Activated CD4-positive, alpha-beta T cell treated with anti-CD3 and anti-CD28 coated beads, Interleukin-2, amount 50 U/mL, for 1 hour (primary cell): ENCODE data around the gene MACO1.
"Not testable (repeated sequence)": the region's sequence is repeated elsewhere in the genome, so short reads cannot be mapped to it uniquely, and the experiment has no call there.

ENCODE experiments used
- DNase-seq: peaks from one replicate; pipeline ENCODE4 v3.0.0-alpha.2; 2020

Gene MACO1, protein sequence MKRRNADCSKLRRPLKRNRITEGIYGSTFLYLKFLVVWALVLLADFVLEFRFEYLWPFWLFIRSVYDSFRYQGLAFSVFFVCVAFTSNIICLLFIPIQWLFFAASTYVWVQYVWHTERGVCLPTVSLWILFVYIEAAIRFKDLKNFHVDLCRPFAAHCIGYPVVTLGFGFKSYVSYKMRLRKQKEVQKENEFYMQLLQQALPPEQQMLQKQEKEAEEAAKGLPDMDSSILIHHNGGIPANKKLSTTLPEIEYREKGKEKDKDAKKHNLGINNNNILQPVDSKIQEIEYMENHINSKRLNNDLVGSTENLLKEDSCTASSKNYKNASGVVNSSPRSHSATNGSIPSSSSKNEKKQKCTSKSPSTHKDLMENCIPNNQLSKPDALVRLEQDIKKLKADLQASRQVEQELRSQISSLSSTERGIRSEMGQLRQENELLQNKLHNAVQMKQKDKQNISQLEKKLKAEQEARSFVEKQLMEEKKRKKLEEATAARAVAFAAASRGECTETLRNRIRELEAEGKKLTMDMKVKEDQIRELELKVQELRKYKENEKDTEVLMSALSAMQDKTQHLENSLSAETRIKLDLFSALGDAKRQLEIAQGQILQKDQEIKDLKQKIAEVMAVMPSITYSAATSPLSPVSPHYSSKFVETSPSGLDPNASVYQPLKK

DNA sequence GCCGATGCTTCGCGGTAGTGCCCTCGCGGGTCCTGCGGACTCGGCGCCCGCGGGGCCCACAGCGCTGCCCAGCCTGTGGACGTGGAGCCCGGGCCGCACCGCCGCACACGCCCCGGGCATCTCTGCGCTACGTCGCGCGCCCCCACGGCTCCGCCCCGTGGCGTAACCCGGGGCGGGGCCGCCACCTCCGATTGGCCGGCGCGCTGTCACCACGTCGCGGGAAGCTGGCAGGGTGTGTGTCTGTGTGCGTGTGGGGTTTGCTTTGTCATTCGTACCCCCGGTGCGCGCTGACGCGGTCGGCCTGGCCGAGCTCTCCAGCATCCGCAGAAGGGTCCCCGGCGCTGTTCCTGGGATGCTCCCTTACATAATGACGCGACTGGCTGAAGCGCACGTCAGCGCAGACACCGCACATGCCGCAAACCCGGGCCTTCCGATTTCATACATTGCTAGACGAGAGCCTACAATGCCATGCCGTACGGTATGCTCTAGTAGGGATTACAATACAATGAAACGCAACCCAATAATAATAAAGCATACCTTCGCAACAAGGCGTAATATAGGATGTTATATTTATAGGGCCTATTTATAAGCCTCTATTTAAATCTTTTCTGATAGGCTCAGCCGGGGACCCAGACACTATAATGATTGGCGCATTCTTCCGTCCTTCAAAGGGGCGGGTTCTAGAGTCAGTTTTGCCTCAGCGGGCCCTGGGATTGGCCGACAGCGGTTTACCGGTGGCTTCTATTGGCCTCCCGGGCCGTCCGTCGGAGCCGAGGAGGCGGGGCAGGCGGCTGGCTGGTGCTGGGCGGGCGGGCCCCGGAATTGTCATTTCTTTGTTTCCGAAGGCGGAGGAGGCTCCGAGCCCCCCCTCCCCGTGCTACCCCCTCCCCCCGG lies at the start of gene MACO1:
TSS of gene MACO1 (plus strand) at position 825 of the 894 bp plus-strand sequence. CDS start 202 bp downstream, outside the sequence.
- DNase-seq: peak; percentile 96

DNA sequence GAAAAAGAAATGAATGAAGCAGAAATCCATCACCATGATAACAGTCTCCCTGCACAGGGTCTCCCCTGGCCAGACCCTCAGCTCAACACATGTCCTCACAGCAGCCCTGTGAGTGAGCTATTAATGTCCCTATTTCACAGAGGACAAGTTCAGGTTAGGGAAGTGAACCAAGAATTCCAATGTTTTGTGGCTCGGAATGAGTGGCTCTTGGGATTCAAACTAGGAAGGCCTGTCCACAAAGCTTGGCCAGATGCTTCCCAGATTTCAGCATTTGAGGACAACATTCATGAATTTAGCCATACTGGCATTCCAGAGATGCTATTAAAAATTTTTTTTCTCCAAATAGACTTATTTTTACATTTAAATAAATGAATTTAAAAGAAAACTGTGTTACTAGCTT lies 48.2 kb upstream of the MACO1 start:
- DNase-seq: not testable (repeated sequence)

DNA sequence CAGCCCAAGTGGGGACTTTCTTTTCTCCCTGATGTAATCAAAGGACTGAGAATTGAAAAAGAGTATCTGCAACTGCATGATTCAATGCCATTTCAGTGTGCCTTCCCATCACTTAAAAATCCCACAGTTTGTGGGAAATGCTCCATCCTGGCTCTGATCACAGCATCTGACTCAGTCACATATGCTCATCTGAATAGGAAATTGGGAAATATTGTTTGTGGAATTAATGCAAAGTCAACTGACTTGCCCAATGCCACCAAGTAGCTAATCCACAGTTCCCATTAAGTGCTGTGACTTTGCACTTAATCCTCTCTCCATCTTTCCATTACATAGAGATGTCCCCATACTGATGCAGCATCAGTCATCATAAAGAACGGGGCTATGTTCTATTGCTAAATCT lies 47.6 kb upstream of the MACO1 start:
- DNase-seq: not testable (repeated sequence)

DNA sequence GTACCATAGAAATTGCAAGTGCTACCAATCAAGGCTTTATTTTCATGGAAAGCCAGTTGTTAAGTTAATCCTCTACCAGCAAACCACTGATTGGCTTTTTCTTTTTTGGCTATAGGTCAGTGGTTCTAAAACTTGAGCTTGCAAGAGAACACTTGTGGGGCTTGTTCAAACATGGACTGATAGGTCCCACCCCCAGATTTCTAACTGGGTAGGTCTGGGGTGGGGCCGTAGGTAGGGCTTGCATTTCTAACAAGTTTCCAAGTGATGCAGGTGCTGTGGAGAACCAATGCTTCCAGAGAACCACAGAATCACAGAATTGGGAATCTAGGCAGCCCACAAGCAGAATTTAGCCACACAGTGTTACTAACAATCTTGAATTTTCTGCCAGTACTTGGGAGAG lies 46.8 kb upstream of the MACO1 start:
- DNase-seq: not testable (repeated sequence)

DNA sequence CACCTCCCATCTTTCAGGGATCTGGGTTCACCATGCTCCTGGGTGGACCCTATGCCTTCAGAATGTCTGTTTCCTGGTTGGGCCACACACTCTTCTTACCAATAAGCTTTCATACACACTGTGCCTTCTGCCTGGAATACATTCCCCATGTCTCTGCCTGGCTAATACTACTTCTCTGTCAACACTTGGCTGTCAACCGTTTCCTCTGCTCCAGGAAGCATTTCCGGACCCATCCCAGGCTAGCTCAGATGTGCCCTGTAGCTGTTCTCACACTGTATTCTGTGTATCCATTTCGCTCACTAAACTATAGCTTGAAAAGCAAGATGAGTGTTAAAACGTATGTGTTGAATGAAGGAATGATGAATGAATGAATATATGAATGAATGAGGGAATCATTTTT lies 43.6 kb upstream of the MACO1 start:
- not testable (repeated sequence) for DNase-seq

DNA sequence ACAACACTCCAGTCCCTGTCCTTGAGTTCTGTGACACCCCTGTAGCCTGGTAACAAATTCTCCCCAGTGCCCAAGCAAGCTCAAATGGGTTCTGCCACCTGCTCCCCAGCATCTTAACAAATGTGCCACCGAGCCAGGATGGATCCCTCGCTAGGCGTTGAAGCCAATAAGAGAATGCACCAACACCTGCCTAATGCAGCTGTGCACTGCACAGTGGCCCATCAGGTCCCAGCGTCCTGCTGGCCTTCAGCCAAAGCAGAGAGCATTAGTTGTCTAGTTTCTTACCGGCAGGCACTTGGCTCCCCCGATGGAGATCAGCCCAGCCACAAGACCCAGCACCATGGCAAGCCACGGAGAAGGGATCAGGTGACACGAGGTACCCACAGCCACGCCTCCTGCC lies 42.0 kb upstream of the MACO1 start:
- not testable (repeated sequence) for DNase-seq

DNA sequence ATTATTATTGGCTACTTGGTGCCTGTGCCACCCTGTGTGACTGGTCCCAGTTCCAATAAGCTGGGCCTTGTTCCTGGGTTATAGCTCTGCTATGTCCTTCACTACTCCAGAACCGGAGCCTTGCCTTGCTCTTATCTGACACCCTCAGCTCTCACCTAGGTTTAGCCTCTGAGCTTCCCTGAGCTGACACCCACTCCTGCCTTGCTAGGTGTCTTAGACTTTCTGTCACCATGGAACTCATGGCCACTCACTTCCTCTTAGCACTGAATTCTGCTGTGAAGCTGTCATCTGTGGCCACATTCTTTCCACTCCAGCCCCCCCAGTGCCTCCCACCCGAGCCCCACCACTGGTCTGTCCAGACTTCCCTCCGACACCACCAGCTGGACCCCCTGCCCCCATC lies 41.0 kb upstream of the MACO1 start:
- not testable (repeated sequence) for DNase-seq

DNA sequence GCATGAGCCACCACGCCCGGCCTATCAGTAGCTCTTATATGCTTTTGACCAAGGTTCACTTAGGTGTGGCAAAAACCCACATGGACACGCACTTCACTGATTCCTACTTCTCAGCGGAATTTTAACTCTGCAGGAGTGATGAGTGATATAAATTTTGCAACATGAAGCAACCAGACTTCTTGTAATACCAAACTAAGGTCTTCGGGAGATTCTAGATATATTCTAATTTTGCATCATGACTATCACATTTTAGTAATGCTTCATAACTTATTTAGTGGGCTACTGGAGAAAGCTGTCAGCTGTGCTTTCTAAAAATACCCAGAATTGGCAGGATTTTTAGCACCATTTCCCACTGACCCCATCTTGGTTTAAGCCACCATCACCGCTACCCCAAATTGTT lies 37.9 kb upstream of the MACO1 start:
- DNase-seq: no peak

DNA sequence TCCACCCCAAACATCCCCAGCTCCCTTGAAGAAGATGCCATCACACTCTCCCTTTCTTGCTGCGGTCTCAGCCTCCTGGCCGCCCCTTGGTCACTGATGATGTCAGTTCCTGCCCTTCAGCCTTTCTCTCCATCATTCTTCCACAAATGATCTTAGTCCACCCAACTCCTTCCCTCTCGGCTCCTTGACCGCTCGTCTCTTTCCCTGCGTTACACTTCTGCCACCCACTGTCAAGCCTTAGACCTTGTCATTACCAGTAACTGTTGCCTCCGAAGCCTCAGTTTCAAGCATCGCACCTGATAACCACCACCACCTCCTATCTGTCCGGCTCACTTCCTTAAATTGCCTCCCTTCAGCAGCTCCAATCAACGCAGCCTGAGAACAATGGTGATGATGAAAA lies 33.1 kb upstream of the MACO1 start:
- DNase-seq: not testable (repeated sequence)

DNA sequence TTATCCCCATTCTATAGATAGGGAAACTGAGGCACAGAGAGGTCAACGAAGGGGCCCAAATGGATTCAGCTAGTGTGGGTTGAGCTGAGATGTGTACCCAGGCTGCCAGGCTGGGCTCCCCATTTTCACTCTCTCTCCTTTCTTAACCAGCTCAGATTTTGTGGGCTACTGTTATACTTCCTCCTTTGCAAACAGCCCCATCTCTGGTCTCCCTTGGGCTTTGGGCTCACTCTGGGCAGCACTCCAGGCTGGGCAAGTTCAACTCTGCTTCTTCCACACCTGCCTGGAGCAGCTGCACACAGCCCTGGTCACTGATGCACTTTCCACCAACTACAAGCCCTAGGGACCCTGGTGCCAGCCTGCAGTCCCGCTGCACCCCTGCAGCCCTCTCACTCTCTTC lies 32.6 kb upstream of the MACO1 start:
- DNase-seq: not testable (repeated sequence)

DNA sequence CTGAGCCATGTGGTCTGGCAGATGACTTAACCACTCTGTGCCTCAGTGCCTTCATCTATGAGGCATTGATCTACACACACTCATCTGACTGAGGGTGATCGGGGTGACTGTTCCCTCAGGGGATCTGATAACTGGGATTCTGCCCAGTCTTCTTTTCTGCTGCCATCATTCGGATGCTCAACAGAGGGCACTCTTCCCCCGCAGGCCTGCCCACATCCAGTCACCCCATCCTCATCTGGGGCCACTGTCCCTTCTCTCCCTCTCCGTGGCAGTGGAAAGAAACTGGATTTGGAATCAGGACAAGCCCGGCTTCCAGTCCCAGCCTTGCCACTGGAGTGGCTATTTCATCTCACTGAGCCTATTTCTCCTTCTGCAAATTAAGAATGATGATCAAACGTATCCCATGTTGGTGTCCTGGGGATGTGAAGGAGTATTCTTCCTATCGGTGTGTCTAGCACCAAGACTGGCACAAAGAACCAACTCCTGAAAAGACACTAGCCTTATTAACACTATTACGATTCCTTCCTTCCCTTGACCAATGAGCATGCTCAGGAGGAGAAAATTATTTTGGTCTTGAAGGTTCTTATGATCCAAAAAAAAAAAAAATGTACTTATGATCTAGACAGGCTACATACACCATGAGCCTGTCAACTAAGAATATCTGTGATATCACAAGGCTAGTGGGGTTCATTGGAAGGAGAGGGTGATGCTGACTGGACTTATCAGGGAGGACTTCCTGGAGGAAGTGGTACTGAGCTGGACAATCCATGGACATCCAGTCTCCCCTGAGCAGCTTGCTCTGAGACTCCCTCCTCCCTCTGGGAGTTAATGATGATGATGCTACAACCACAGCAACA lies 27.5 kb upstream of the MACO1 start:
- peak; percentile 1 for DNase-seq

DNA sequence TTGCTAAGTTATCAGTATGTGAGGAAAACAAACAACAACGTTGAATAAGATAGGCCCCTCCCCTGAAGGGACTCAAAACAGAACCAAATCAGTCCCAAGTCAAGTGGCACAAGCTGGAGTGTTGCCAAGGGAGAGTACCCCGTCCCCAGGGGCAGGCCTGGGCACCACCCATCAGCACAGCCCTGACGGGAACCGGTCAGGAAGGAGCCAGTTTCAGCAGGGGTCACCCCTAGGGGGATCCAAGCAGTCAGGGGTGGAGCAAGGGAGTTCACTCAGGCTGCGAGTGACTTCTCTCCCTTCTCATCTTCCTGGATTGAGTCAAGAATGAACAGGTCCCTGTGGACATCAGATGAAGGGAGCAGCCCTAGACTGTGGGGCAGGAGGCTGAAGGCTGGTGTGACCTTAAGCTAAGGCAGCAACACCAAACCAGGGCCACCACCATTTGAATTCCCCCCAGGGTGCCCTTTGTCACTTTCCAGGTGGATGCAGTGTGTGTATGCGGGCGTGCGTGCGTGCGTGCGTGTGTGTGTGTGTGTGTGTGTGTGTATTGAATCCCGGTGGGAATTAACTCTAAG lies 24.9 kb upstream of the MACO1 start:
- DNase-seq: not testable (repeated sequence)

DNA sequence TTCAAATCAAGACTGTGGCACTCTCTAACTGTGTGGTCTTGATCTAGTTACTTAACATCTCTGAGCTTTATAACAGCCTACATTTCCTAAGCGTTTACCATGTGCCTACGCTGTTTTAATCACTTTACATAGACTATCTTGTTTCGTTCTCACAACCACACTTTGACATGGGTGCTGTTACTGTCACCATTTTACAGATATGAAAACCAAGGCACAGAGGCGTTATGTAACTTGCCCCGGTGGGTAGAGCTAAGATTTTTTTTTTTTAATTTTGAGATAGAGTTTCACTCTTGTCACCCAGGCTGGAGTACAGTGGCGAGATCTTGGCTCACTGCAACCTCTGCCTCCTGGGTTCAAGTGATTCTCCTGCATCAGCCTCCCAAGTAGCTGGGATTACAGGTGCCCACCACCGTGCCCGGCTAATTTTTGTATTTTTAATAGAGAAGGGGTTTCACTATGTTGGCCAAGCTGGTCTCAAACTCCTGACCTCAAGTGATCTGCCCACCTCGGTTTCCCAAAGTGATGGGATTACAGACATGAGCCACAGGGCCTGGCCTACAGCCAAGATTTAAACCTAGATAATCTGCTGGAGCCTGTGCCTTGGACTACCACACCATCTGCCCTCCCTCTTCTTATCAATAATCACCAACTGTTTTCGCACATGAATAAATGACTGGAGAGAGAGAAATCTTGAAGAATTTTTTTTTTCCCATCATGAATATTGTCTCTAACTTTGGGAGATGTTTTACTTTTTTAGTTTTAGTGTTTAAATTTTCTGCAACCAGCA lies 20.9 kb upstream of the MACO1 start:
- DNase-seq: not testable (repeated sequence)

DNA sequence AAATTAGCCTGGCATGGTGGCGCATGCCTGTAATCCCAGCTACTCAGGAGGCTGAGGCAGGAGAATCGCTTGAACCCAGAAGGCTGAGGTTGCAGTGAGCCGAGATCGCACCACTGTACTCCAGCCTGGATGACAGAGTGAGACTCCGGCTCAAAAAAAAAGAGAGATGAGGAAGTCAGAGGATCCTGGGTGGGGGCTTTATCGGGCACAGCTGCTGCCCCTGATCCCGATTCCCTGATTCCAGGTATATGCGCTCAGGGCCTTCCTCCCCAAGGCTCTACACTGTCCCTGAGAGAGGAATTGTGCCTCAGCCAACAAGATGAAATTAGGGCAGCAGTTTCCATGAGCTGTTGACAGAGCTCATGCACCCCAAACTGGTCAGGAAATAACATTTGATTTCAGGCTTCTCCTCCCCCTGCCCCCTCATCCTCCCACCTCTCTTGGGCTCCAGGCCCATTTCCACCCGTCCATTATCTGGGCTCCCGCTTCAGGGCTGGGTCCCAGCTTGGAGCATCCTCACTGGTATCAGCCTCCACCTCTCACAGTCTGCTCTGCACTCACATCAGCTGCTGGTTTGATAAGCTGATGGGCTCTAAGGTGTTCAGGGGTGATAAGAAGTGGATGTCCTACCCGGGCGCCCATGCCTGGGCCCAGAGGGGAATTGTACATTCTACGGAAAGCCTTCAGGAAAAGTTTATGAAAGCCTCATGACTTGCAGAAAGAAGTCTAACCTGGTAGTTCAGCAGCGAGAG lies 17.6 kb upstream of the MACO1 start:
- DNase-seq: not testable (repeated sequence)

DNA sequence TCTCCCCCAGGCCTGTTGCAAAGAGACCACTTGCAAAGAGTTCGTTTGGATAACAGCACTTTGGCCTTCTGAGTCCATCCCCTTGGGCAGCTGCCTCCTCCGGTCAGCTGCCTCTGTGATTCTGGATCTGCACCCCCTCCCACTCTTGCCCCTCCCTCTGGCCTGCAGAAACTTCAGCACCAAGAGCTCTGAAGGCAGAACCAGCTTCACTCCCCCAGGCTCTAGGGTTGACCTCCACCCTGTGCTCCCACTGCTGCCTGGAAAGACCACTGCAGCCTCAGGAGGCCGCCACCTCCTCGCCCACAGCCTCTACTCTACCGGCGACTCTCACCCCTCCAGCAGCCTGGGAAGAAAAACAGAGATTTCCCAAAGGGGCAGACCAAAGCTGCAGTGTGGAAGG lies 16.5 kb upstream of the MACO1 start:
- DNase-seq: not testable (repeated sequence)

DNA sequence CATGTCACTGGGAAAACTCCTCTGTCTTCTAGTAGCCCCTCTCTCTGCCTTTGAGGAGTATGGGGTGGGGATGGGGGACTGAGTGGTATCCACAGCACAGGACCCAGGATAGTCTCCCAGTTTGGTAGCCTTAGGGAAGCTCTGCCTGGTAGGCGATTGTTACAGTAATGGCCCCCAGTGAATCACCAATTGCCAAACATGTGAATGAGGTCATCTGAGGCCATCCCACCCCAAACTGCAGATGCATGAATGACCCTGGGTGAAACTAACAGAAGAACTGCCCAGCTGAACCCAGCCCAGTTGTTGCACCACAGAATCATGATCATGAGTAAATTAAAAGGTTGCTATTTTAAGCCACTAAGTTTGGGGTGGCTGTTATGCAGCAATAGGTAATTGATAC lies 16.1 kb upstream of the MACO1 start:
- DNase-seq: not testable (repeated sequence)

DNA sequence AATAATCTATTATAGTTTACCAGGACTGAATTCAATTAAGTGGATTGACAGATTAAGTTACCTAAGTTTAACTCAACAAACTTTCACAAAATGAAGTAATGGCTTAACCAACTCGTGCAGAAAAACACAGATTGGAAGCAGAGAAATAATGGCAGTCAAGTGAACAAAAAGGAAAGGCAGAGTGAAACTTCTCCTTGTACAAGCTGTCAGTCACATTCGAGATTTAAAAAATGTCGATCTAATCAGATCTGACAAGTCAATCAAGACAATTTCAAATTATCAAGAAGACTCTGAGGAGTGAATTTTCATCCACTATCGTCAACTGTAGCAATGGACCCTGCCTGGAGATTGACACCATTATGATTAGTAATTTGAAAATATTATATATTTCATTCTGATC lies 13.4 kb upstream of the MACO1 start:
- DNase-seq: not testable (repeated sequence)

DNA sequence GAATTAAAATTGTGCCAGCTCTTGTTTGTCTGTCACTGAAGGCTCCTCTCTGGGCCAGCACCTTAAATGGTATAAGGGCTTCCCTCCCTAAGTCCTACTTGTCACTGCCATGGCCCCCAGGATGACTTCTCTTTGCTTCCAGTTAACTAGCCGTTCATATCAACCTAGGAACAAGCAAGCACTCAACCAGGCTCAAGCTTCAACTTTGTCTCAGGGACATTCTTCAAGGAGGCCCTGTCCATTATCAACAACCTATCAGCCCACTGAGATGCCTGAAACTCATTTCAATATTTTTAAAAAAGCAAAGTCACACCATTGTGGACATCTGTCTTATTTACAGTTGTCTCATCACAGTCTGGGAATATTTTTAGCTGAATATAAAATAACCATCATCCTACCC lies 11.4 kb upstream of the MACO1 start:
- DNase-seq: not testable (repeated sequence)

DNA sequence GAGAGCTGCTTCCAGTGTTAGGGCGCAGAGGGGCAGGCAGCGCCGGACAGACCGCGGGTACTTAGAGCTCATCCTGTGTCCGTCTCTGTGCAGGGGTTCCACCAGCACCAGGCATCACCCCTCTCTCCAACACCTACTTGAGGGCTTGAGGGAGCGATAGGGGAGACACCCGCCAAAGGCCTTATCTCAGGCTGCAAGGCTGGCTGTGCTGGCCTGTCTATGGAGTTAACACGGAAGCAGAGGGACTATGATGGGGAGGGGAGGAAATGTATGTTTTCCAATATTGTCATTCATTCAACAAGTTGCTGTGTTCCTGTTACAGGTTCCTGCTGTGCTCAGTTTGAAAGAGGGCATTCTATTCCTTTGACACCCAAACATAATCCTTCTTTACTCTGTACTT lies 10.0 kb upstream of the MACO1 start, which contains the start of gene RHCE:
TSS of gene RHCE (minus strand) at position 111 of the 400 bp plus-strand sequence. CDS start at position 72, 39 bp downstream.
- DNase-seq: not testable (repeated sequence)

DNA sequence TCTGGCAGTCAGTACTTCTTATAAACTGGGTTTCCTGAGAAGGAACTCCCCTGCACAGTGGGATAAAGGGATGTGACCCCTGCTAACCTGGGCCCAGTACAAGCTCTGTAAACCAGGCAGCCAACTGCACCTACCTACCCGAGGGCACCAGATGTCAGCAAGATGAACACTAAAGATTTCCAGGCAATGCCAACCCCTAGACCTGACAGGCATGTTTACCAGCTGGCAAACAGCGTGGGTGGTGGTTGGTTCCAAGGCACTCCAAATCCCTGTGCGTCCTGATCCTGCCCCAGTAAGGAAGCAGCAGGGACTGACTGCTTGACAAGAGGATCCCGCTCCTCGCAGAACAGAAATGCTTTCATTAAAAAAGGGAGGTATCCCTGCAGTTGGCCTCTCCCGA lies 7.5 kb upstream of the MACO1 start:
- DNase-seq: not testable (repeated sequence)
